Mononuclear cell (primary cell): ENCODE data around the gene LRRC46. TPM values are rescaled to one million over a fixed set of nuclear protein-coding genes. Genes with fewer than 3 reads are reported as not detected.

Source experiments
- H3K27me3 ChIP-seq: 2 replicates; pipeline ENCODE4 v1.6.0; 2011; ENCODE audit warnings: low read length, control low read depth; ENCODE audit not compliant: insufficient read depth
- H3K4me1 ChIP-seq: 2 replicates; pipeline ENCODE4 v1.5.1; 2011; ENCODE audit warnings: mild to moderate bottlenecking, low read length, control low read depth; ENCODE audit not compliant: insufficient read depth
- H3K4me3 ChIP-seq: 2 replicates; pipeline ENCODE4 v1.5.1; 2011; ENCODE audit warnings: mild to moderate bottlenecking, low read length, moderate library complexity
- H3K9me3 ChIP-seq: 2 replicates; pipeline ENCODE4 v1.5.1; 2011; ENCODE audit warnings: low read depth, mild to moderate bottlenecking, control low read depth, low read length
- total RNA-seq: library from RNA; depleted of rRNA; stranded (reverse); fragments of >200 nt; gene quantifications from one replicate; pipeline ENCODE4 v1.2.3, GENCODE V29; 2012

Gene LRRC46
- total RNA-seq, 1 donor = not detected

DNA sequence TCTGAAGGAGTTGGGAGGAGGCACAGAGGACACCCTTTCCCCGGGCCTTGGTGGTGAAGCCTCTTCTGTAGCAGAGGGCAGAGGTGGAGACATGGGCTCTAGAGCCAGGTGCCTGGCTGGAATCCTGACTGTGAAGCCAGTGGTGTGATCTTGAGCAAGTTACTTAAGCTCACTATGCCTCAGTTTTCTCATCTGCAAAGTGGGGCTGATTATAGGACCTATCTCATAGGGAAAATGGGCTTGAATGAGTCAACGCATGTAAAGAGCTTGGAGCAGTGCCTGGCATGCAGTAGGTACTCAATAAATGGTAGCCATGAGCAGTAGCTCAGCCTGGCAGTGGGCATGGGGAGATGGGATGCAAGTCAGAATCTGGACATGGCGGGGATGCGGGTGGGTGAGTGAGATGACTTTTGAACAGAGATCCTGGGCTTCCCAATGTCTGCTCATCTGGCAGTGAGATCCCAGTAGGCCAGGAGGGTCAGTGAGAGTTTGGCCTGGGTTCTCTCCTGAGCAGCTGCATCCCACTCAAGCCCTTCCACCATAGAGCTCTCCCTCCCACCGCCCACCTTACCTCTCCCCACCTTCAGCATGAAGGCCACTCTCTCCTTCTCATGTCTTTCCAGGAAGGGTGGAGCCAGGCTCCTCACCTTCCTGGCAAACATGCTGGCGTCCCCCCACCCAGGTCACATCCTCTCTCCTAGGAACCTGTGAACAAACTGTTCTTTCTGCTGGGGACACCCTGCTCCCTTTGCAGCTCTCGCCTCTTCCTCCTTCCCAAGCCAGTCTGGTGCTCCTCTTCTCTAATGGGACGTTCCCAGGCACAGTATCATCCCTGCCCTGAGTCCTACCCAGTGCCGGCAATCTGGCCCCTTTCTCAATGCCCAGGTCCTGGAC, 51.5 kb downstream of the LRRC46 start:
- H3K4me3 ChIP-seq = no peak overlapping the region
- peaks cover 25% of the 10 kb centered on the region for H3K4me1 ChIP-seq
- no peaks in the 10 kb centered on the region for H3K9me3 ChIP-seq
- H3K27me3 ChIP-seq = no peaks in the 10 kb centered on the region

DNA sequence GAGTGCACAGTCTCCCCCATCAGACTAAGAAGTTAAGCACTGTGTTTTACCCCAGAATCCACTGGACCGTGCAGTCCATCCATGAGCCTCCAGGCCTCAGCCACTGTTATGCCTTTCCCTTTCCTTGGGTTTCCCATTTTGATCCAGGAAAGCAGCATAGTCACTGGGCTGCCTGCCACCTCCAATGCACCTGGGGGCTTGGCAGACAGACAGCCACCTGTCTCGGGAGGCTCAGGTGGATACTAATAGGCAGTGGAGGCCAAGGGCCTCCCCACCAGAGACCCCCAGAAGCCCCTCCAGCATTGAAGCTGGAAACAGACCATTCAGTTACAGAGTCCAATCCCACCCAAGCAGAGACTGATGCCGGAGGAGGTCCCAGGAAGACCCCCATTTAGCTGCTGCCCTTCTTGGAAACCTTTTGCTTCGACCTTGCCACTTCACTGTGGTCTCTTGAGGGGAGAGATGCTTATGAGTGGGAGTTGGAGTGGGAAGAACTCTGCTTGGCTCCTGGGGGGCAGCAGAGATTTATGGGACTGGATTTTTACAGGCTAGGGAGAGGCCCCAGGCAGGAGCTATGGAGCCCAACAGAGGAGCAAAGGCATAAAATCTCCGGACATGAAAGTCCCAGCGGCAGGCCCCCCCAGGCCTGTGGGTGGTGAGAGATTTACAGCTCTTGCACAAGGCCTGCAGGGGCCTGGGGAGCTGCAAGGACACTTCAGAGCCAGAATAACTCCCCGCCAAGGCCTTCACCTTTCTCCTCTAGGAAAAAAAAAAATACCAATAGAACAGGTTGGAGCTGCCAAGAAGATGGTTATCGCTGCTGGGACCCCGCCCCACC, 52.3 kb downstream of the LRRC46 start:
- no peaks in the 10 kb centered on the region for H3K27me3 ChIP-seq
- H3K4me1 ChIP-seq = peaks cover 25% of the 10 kb centered on the region
- no peaks in the 10 kb centered on the region for H3K9me3 ChIP-seq
- H3K4me3 ChIP-seq = no peak overlapping the region

DNA sequence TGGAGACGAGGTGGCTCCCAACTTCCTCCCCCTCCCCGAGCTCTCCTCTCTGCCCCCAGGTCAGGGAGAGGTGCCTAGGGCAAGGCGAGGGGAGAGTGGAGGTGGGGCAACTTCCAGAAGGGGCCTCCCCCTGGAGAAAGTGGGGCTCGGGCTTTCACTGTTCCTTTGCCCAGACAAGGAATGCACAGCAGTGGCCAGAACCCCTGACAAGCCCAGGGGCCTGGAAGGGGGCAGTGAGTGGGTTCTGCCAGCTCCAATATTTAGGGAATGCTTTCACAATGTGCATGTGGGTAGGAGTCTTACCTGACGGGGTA, 52.9 kb downstream of the LRRC46 start:
- Histone ChIP-seq H3K9me3 (no peaks in the 10 kb centered on the region), H3K27me3 (no peaks in the 10 kb centered on the region), H3K4me3 (no peak overlapping the region), H3K4me1 (peaks cover 25% of the 10 kb centered on the region)

DNA sequence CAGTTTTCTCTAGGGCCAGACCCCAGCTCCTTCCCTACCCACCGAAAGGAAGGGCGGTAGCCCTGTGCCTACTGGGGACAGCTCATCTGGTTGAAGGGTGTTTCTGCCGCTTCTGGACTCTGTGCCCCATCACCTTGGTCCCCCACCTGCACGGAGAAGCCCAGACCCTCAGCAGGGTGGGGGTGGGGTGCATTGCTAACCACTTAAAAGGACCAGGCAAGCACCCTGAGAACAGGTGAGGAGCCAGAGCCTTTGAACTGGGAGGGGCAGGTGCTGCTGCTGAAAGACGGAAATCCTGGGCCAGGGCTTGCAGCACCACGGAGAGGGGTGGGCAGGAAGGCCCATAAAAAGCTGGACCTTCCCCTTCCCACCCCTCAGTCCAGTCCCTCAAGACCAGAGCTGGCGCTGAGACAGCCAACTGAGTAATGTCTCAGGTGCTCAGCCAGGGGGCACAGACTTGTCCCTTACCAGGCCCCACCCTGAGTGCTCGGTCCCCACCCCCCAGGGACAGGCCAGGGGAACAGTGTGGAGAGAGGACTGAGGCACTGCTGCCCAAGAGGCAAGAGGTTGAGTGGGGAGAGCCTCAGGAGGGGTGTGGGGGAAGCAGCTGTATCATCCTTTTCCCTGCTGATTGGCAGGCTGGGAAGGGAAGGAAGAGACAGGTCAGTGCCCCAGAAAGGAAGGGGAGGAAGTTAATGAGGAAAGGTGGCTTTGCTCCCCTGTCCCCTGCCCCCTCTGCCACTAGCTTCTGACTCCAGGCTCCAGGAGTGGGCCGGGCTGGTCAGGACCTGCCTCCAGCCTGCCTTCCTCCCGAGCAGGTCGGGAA, 53.6 kb downstream of the LRRC46 start:
- no peak overlapping the region for H3K4me3 ChIP-seq
- no peaks in the 10 kb centered on the region for H3K27me3 ChIP-seq
- peaks cover 25% of the 10 kb centered on the region for H3K4me1 ChIP-seq
- no peaks in the 10 kb centered on the region for H3K9me3 ChIP-seq

Other genes starting within 250 kb of the LRRC46 start
- gene KPNB1, start 181.8 kb upstream of the LRRC46 start, total RNA-seq = 161 TPM
- 4.7 TPM for gene TBKBP1, start 137.5 kb upstream of the LRRC46 start, total RNA-seq
- gene TBX21, start 98.4 kb upstream of the LRRC46 start, total RNA-seq = 15.7 TPM
- gene OSBPL7, start 9.9 kb upstream of the LRRC46 start, total RNA-seq = 8.5 TPM
- gene MRPL10, start 129 bp upstream of the LRRC46 start, total RNA-seq = 35.2 TPM
- gene SCRN2, start 9.6 kb downstream of the LRRC46 start, total RNA-seq = 11.2 TPM
- gene SP6, start 19.5 kb downstream of the LRRC46 start, total RNA-seq = 0.21 TPM
- gene SP2, start 64.6 kb downstream of the LRRC46 start, total RNA-seq = 2.5 TPM
- gene PNPO, start 109.9 kb downstream of the LRRC46 start, total RNA-seq = 6.6 TPM
- gene PRR15L, start 126.2 kb downstream of the LRRC46 start, total RNA-seq = not detected
- 52.3 TPM for gene CDK5RAP3, start 139.4 kb downstream of the LRRC46 start, total RNA-seq
- gene COPZ2, start 206.1 kb downstream of the LRRC46 start, total RNA-seq = 0.52 TPM
- 17.0 TPM for gene NFE2L1, start 216.7 kb downstream of the LRRC46 start, total RNA-seq